Measurements from ENCODE around the gene PRDX3. TPM values are rescaled to one million over a fixed set of nuclear protein-coding genes. Genes with fewer than 3 reads are reported as not detected.

PRDX3 gene
- total RNA-seq, 1 donor from 2014 or later: 104 TPM

DNA sequence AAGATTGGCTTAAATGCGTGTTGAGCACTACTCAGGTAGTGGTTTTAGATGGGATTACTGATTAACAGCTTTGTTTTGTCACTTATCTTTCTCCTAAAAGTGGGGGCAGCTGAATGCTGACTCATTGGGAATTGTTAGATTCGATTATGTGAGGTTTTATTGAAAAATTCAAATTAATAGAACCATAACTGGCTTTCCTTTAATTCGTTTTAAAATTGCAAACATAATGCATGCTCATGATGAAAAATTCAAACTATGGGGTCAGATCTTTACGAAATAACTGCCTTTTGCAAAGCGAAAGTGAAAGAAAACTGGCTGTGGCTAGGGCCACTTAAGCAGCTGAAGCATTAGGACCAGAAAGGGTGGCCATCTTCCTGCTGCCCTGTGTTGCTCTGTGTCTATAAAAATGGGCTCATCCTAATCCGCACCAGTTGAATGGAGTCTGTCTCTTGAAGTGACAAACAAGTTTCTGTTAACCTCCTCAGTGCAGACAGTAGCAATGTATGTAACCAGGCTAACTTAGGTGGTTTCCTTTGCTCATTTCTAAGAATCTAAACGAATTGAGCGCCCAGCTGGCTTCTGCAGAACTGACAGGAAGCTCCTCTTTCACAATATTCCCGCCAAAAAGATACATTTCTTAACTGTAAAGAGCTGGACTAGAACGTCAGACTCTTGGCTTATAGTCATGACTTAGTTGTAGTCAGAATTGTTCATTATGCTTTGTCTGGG is 46.9 kb downstream of the PRDX3 start:
- no peak for DNase-seq (ENCODE audit: extremely low read depth, low read depth, low spot score)

DNA sequence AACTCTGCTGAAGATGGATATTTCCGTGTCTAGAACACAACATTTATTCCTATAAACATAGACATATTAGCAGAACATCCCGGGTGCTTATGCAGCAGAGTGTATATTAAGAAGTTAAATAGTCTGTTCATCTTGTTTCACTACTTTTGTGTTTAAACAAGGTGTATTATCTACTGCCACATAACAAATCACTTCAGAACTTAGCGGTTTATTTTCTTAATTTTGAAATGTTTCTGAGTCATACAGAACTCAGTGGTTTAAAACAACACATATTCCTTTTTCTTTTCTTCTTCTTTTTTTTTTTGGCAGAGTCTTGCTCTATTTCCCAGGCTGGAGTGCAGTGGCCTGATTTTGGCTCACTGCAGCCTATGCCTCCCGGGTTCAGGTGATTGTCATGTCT is 48.9 kb downstream of the PRDX3 start:
- DNase-seq (ENCODE audit: extremely low read depth, low read depth, low spot score): no peak

DNA sequence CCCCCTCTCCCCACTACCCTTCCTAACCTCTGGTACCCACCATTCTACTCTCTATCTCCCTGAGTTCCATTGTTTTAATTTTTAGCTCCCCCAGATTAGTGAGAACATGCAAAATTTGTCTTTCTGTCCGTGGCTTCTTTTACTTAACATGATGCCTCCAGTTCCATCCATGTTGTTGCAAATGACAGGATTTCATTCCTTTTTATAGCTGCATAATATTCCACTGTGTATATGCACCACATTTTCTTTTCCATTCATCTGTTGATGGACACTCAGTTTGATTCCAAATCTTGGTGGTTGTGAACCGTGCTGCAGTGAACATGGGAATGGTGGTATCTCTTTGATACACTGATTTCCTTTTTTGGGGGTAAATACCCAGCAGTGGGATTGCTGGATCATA is 52.7 kb downstream of the PRDX3 start:
- no peak for DNase-seq (ENCODE audit: extremely low read depth, low read depth, low spot score)

DNA sequence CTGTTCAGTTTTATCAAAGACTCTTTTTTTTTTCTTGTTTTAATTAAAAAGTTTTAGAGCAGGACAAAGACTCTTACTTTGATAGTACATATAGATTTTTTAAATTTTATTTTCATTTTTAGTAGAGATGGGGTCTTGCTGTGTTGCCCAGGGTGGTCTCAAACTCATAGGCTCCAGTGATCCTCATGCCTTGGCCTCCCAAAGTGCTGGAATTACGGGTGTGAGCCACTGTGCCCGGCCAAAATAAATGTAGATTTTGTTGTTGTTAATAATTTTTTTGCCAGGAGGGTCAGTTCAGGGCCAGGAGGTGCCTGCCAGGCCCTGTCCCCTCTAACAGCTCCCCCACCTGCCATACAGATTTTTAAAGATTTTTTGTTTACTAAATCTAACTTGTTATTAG is 57.7 kb downstream of the PRDX3 start:
- no peak for DNase-seq (ENCODE audit: extremely low read depth, low read depth, low spot score)

DNA sequence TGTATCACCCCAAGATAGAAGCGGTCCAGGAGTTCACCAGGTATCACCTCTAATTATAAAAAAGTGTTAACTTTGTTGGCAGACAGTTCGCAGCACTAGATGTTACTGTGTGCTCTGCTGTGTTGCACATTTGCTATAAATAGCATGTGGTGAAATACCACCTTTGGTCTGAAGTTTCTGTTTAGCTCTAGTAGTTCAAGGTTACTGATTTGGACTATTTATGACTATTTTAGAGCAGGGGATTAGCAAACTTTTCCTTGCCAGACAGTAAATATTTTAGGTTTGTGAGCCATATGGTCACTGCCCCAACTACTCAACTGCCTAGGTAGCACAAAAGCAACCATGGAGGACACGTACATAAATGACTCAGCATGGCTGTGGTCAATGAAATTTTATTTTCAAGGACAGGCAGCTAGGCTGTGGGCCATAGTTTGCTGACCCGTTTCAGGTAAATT is 58.2 kb downstream of the PRDX3 start:
- DNase-seq (ENCODE audit: extremely low read depth, low read depth, low spot score): no peak

DNA sequence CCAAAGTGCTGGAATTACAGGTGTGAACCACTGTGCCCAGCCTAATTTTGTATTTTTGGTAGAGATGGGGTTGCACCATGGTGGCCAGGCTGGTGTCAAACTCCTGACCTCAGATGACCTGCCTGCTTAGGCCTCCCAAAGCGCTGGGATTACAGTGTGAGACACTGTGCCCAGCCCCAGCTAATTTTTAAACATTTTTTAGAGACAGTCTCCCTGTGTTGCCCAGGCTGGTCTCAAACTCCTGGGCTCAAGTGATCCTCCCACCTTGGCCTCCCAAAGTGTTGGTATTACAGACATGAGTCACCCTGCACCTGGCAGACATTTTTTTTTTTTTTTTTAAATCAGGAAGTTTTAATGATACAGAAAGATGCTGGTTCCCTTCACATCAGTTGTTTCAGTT is 59.2 kb downstream of the PRDX3 start:
- no peak for DNase-seq (ENCODE audit: extremely low read depth, low read depth, low spot score)

DNA sequence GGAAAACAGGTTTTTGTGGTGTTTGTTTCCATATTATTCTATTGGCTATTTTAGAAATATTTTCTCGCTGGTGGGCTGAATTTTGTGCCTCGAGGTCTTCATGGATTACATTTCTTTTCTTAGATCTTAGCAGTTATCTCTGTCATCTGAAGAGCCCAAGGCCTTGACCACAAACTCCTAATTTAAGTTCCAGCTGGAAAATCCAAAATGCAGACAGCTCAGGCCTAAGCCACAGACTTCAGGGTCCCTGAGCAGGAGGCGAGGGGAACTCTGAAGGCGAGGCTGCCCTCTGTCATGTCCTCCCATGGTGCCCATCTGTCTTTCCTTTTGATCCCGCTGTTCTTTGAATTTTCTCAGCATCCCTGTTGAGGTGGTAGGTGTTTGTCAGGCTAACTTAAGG is 60.4 kb downstream of the PRDX3 start:
- no peak for DNase-seq (ENCODE audit: extremely low read depth, low read depth, low spot score)

Other genes with a start within 250 kb of the PRDX3 start
- gene NANOS1, start 149.1 kb downstream of the PRDX3 start, total RNA-seq: 0.82 and 2.8 TPM in 2 replicates
- 81.2 and 116 TPM in 2 replicates for gene EIF3A, start 98.0 kb downstream of the PRDX3 start, total RNA-seq
- gene DENND10, start 74.7 kb downstream of the PRDX3 start, total RNA-seq: 68.0 and 78.5 TPM in 2 replicates
- gene SFXN4, start 13.1 kb downstream of the PRDX3 start, total RNA-seq: 7.8 and 10.6 TPM in 2 replicates
- 54.7 and 93.1 TPM in 2 replicates for gene GRK5, start 28.8 kb upstream of the PRDX3 start, total RNA-seq

All from glomerular endothelial cell (primary cell).